NT2/D1 (cell line): ENCODE measurements around the gene COX7B.
"Not testable (repeated sequence)": the region's sequence is repeated elsewhere in the genome, so short reads cannot be mapped to it uniquely, and the experiment has no call there.

Experiments
- DNase-seq: peaks from one replicate; pipeline ENCODE4 v3.0.0-alpha.2; 2011; ENCODE audit warnings: low read depth, low spot score
- H3K27me3 ChIP-seq: 2 replicates; pipeline ENCODE4 v1.6.0; 2011; ENCODE audit warnings: mild to moderate bottlenecking; ENCODE audit not compliant: insufficient read length, insufficient read depth
- H3K36me3 ChIP-seq: 2 replicates; pipeline ENCODE4 v1.6.1; 2011; ENCODE audit warnings: mild to moderate bottlenecking, low read length, mixed read lengths; ENCODE audit not compliant: insufficient read depth, insufficient read length
- H3K4me1 ChIP-seq: 2 replicates; pipeline ENCODE4 v1.5.1; 2011; ENCODE audit not compliant: insufficient read depth, insufficient read length
- H3K4me3 ChIP-seq: 2 replicates; pipeline ENCODE4 v1.5.1; 2011; ENCODE audit warnings: low read depth; ENCODE audit not compliant: insufficient read length
- H3K9ac ChIP-seq: 2 replicates; pipeline ENCODE4 v1.6.0; 2011; ENCODE audit warnings: low read depth; ENCODE audit not compliant: insufficient read length
- H3K9me3 ChIP-seq: 2 replicates; pipeline ENCODE4 v1.5.1; 2011; ENCODE audit warnings: mild to moderate bottlenecking, low read length; ENCODE audit not compliant: insufficient read depth
- SUZ12 ChIP-seq: IDR thresholded peaks from 2 replicates; pipeline ENCODE4 v1.6.1; 2011; ENCODE audit not compliant: insufficient read length, insufficient read depth; ENCODE audit errors: extremely low read depth
- YY1 ChIP-seq: IDR thresholded peaks from 2 replicates; pipeline ENCODE4 v1.6.1; 2011; ENCODE audit not compliant: insufficient read length, insufficient read depth
- ZNF274 ChIP-seq: IDR thresholded peaks from 2 replicates; pipeline ENCODE4 v1.6.1; 2011; ENCODE audit warnings: mild to moderate bottlenecking, low read depth, low read length

Gene COX7B

DNA sequence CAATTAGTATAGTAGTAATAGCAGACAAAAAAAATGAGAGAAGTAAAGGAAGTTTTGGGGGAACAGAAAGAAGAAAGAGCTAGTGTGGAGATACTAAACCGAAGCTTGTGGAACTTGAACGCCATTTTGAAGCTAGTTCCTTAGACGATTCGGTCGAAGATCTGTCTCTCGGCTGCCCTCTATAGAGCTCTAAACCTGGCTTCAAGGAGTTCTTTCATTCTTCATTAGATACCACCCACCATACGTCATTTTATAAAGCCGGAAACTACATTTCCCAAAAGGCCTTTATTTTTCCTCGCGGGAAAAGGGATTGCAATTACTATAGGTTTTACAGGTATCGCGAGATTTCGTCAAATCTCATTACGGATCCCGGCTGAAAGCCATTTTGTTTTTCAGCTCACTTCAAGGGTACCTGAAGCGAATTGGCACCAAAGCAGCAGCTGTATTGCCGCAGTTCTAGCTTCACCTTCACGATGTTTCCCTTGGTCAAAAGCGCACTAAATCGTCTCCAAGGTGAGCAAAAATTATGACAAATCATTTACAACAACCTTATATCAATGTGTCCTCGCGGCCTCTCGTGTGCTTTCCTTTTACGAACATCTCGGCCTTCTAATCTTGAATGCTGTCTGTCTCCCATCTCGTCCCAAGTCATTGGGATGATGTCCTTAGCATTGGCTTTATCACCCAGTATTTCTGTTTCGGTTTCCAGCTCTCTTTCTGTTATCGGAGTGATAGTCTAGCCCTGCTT, at the start of gene COX7B:
Gene COX7B, plus strand, starts transcription at position 388 of the 748 bp plus-strand sequence. Its CDS starts 86 bp downstream, at position 474.
- Histone ChIP-seq H3K4me1 (no peaks in the 10 kb centered on the region), H3K9me3 (no peaks in the 10 kb centered on the region), H3K9ac (peak within 1 kb of the TSS; percentile 89), H3K36me3 (peaks cover 31% of the 10 kb centered on the region), H3K4me3 (peak within 1 kb of the TSS; percentile 88), H3K27me3 (no peaks in the 10 kb centered on the region)
- TF ChIP-seq ZNF274 (no peak), SUZ12 (no peak), YY1 (peak; percentile 70)
- DNase-seq: peak; percentile 91

GRCh38 chrX:77875372-77875771, 23.9 kb upstream of the COX7B start:
- no peak overlapping the region for H3K9ac ChIP-seq
- peaks cover 35% of the 10 kb centered on the region for H3K36me3 ChIP-seq
- no peak for DNase-seq
- no peaks in the 10 kb centered on the region for H3K4me1 ChIP-seq
- TF ChIP-seq ZNF274 (no peak), SUZ12 (no peak), YY1 (no peak)
- no peaks in the 10 kb centered on the region for H3K27me3 ChIP-seq
- H3K4me3 ChIP-seq: no peak overlapping the region
- no peaks in the 10 kb centered on the region for H3K9me3 ChIP-seq

DNA sequence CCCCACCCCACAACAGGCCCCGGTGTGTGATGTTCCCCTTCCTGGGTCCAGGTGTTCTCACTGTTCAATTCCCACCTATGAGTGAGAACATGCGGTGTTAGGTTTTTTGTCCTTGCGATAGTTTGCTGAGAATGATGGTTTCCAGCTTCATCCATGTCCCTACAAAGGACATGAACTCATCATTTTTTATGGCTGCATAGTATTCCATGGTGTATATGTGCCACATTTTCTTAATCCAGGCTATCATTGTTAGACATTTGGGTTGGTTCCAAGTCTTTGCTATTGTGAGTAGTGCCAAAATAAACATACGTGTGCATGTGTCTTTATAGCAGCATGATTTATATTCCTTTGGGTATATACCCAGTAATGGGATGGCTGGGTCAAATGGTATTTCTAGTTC, 17.9 kb upstream of the COX7B start:
- not testable (repeated sequence) for H3K9ac ChIP-seq, H3K36me3 ChIP-seq, H3K9me3 ChIP-seq, H3K4me3 ChIP-seq, DNase-seq, H3K27me3 ChIP-seq, H3K4me1 ChIP-seq

DNA sequence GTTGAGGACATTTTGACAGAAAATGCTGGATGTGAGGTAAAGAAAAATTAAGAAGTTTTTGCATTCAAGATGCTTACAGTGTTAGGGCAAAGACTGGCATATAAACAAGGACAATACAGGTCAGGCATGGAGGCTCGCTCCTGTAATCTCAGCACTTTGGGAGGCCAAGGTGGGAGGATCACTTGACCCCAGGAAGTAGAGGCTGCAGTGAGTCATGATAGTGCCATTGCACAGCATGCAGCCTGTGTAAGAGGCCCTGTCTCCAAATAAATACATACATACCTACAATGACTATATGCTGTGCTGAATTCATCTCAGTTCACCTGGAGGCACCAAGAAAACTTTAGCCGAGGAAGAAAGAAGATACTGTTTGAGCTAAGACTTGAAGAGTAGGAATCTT, 6.4 kb upstream of the COX7B start:
- H3K27me3 ChIP-seq: no peaks in the 10 kb centered on the region
- H3K36me3 ChIP-seq: peaks cover 5% of the 10 kb centered on the region
- no peaks in the 10 kb centered on the region for H3K9me3 ChIP-seq
- no peak overlapping the region for H3K4me3 ChIP-seq
- TF ChIP-seq SUZ12: no peak
- TF ChIP-seq ZNF274: no peak
- no peak for TF ChIP-seq YY1
- H3K4me1 ChIP-seq: no peaks in the 10 kb centered on the region
- no peak overlapping the region for H3K9ac ChIP-seq
- no peak for DNase-seq

GRCh38 chrX:77893713-77894112, 5.6 kb upstream of the COX7B start:
- H3K36me3 ChIP-seq: peaks cover 5% of the 10 kb centered on the region
- no peak for DNase-seq
- H3K9me3 ChIP-seq: no peaks in the 10 kb centered on the region
- no peaks in the 10 kb centered on the region for H3K27me3 ChIP-seq
- TF ChIP-seq YY1: no peak
- no peak for TF ChIP-seq SUZ12
- no peak for TF ChIP-seq ZNF274
- H3K4me1 ChIP-seq: no peaks in the 10 kb centered on the region
- no peak overlapping the region for H3K4me3 ChIP-seq
- H3K9ac ChIP-seq: peak overlapping the region; percentile 32

GRCh38 chrX:77894921-77895886, 4.1 kb upstream of the COX7B start, which contains the start of gene MAGT1:
MAGT1 (minus strand) TSS chrX:77895435; CDS start chrX:77895410, 25 bp downstream.
- DNase-seq: peak; percentile 94
- Histone ChIP-seq H3K27me3 (no peaks in the 10 kb centered on the region), H3K4me1 (no peaks in the 10 kb centered on the region), H3K36me3 (peaks cover 5% of the 10 kb centered on the region), H3K4me3 (peak within 1 kb of the TSS; percentile 60), H3K9me3 (no peaks in the 10 kb centered on the region), H3K9ac (peak within 1 kb of the TSS; percentile 85)
- TF ChIP-seq SUZ12: no peak
- peak; percentile 33 for TF ChIP-seq YY1

DNA sequence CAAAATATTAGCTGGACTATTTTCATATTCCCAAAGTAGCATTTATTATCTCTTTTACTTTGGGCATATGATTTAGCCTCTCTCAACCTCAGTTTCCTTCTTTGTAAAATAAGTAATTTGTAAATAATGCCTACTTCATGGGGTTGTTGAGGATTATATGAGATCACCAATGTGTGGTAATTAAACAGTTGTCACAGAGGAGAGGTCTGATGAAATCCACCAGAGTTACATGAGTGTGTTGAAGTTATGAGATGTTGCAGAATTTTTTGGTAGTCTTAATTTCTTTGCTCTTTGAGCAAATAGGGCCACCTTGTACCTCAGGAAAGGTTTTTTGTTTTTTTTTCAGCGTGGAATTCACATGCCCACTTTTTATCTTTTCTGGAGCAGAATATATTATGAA, 1.4 kb downstream of the COX7B start:
- H3K4me1 ChIP-seq: no peaks in the 10 kb centered on the region
- TF ChIP-seq ZNF274 (no peak), YY1 (no peak), SUZ12 (no peak)
- no peaks in the 10 kb centered on the region for H3K9me3 ChIP-seq
- H3K27me3 ChIP-seq: no peaks in the 10 kb centered on the region
- H3K9ac ChIP-seq: peak overlapping the region; percentile 79
- peak overlapping the region; percentile 88 for H3K4me3 ChIP-seq
- peaks cover 41% of the 10 kb centered on the region for H3K36me3 ChIP-seq
- DNase-seq: no peak
